HEK293T (cell line): ENCODE data around the gene ANKS6.

Experiments used
- ELF4 ChIP-seq: fragments of 450-650 bp; IDR thresholded peaks from 2 replicates; pipeline ENCODE4 v1.6.1; 2017; ENCODE audit warnings: antibody characterized with exemption
- FOXM1 ChIP-seq: fragments of 450-650 bp; IDR thresholded peaks from 2 replicates; pipeline ENCODE4 v1.6.1; 2017; ENCODE audit warnings: mild to moderate bottlenecking, borderline replicate concordance
- HDGF ChIP-seq: fragments of 450-650 bp; IDR thresholded peaks from 2 replicates; pipeline ENCODE4 v1.6.1; 2017; ENCODE audit warnings: antibody characterized with exemption, borderline replicate concordance
- SP1 ChIP-seq: fragments of 450-650 bp; IDR thresholded peaks from 2 replicates; pipeline ENCODE4 v1.6.1; 2017
- TARDBP ChIP-seq: fragments of 450-650 bp; IDR thresholded peaks from 2 replicates; pipeline ENCODE4 v1.6.1; 2016
- ZNF384 ChIP-seq: fragments of 450-650 bp; IDR thresholded peaks from 2 replicates; pipeline ENCODE4 v1.6.1; 2016

- TF ChIP-seq SP1 (no peak), HDGF (no peak), FOXM1 (no peak), ELF4 (no peak), TARDBP (no peak), ZNF384 (no peak)
Observed at GRCh38 chr9:98742325-98743280, 53.8 kb downstream of the ANKS6 start.
